Gastroesophageal sphincter (tissue), 3 donors: Measurements from ENCODE around the gene CHRM4.
A peak's percentile ranks its signal among the peaks of the same experiment; 100 is the strongest.

Source experiments
- EP300 ChIP-seq: sonication (generic); formaldehyde crosslinking; IDR thresholded peaks from one replicate; pipeline ENCODE4 v1.6.1; 2017; ENCODE audit warnings: antibody characterized with exemption, mild to moderate bottlenecking
- POLR2A ChIP-seq, 2 donors: fragments of 450-650 bp; IDR thresholded peaks; one replicate each; pipeline ENCODE4 v1.6.1; 2017; ENCODE audit warnings: antibody characterized with exemption in 2 of 2, mild to moderate bottlenecking in 2 of 2, moderate library complexity in 1 of 2
- POLR2AphosphoS5 ChIP-seq: sonication (generic); formaldehyde crosslinking; IDR thresholded peaks from one replicate; pipeline ENCODE4 v1.6.1; 2017; ENCODE audit warnings: antibody characterized with exemption
- TF ChIP-seq, protein P1 (sequence below), 4 experiments: fragments of 200-600 bp in 2 of 4; fragments of 450-650 bp in 2 of 4; sonication (generic) in 1 of 4; IDR thresholded peaks; one replicate each; pipeline ENCODE4 v1.5.1; 2017 to 2019; ENCODE audit warnings: antibody characterized with exemption in 4 of 4, mild to moderate bottlenecking in 2 of 4, moderate library complexity in 2 of 4

DNA sequence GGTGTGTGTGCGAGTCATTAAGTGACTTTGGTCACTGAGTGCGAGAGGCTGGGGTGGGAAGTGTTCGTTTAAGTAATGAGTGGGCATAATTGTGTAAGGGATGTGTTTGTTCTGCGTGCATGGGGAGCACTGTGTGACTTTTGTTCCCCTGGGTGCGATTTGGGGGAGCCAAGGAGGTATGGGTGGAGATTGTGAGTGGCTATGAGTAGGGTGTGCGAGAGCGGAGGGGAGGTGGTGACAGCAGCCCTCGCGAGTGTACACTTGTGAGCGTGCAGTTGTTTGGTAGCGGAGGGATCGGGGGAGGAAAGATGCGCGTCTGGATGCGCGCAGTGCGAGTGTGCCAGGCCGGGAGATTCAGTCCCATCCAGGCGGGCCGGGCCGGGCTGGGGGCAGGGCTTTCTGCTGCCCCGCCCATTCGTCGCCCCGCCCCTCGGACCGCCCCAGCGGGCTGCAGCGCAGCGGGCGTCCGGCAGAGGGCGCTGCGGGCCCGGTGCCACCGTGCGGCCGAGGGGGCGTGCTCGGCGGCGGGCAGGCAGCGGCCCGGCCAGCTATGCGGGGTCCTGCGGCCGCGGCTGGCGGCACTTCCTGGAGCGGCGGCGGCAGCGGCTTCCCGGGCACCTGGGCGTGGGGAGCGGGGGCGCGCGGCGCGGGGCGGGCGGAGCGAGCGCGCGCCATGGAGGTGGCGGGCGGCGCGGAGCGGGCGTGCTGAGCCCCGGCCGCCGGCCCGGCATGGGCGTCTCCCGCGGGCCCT, 44.5 kb downstream of the CHRM4 start, which contains the start of gene DGKZ:
- TF ChIP-seq EP300 (no peak), POLR2A (IDR thresholded peaks at IDR 0.05) (peak in 1 of 2 donors; percentile 38), POLR2AphosphoS5 (no peak)
- TF ChIP-seq, protein P1, sequence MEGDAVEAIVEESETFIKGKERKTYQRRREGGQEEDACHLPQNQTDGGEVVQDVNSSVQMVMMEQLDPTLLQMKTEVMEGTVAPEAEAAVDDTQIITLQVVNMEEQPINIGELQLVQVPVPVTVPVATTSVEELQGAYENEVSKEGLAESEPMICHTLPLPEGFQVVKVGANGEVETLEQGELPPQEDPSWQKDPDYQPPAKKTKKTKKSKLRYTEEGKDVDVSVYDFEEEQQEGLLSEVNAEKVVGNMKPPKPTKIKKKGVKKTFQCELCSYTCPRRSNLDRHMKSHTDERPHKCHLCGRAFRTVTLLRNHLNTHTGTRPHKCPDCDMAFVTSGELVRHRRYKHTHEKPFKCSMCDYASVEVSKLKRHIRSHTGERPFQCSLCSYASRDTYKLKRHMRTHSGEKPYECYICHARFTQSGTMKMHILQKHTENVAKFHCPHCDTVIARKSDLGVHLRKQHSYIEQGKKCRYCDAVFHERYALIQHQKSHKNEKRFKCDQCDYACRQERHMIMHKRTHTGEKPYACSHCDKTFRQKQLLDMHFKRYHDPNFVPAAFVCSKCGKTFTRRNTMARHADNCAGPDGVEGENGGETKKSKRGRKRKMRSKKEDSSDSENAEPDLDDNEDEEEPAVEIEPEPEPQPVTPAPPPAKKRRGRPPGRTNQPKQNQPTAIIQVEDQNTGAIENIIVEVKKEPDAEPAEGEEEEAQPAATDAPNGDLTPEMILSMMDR (IDR thresholded peaks at IDR 0.05): peak in 3 of 4 experiments; percentile 78 to 99 (median 98)
